Naive thymus-derived CD4-positive, alpha-beta T cell (primary cell): ENCODE measurements around the gene SERPINB1. TPM values are rescaled to one million over a fixed set of nuclear protein-coding genes. Genes with fewer than 3 reads are reported as not detected.

Experiments used
- ATAC-seq: fragments of 150-1000 bp; cut with Tn5 transposase; 2 replicates; pipeline ENCODE4 v1.10.0; 2021; ENCODE audit warnings: mild to moderate bottlenecking, moderate library complexity
- CTCF ChIA-PET: fragments of 350-600 bp; sonication (Branson Sonifier 250); formaldehyde crosslinking; loops from one replicate; lab custom pipeline; 2021; ENCODE audit warnings: antibody characterized with exemption; lab: Charles Lee
- POLR2A ChIA-PET: fragments of 350-600 bp; sonication (Branson Sonifier 250); formaldehyde crosslinking; loops from one replicate; lab custom pipeline; 2021; ENCODE audit warnings: antibody characterized with exemption, inconsistent platforms; lab: Charles Lee
- DNase-seq, 9 donors: peaks; one replicate each; pipeline versions ENCODE4 v3.0.0 to v3.0.0-alpha.2; 2020 to 2022; ENCODE audit warnings: mixed read lengths in 1 of 9
- H3K27ac ChIP-seq: one replicate; pipeline ENCODE4 v1.7.0; 2013; ENCODE audit warnings: mild to moderate bottlenecking, low read depth, low read length, moderate library complexity
- H3K27me3 ChIP-seq, 2 donors: one replicate each; pipeline ENCODE4 v1.7.0; 2013; ENCODE audit warnings: low read length in 2 of 2, mild to moderate bottlenecking in 2 of 2, moderate library complexity in 2 of 2; ENCODE audit not compliant: control insufficient read depth in 2 of 2, insufficient read depth in 2 of 2
- H3K36me3 ChIP-seq, 3 experiments: 1 replicate in 2 of 3; 2 replicates in 1 of 3; pipeline ENCODE4 v1.7.0; 2013; ENCODE audit warnings: low read length in 3 of 3, mild to moderate bottlenecking in 3 of 3, moderate library complexity in 1 of 3; ENCODE audit not compliant: insufficient read depth in 3 of 3, control insufficient read depth in 2 of 3
- H3K4me1 ChIP-seq, 2 donors: one replicate each; pipeline ENCODE4 v1.7.0; 2013; ENCODE audit warnings: low read length in 2 of 2, mild to moderate bottlenecking in 2 of 2, moderate library complexity in 1 of 2; ENCODE audit not compliant: control insufficient read depth in 2 of 2, insufficient read depth in 2 of 2
- H3K4me3 ChIP-seq: 2 replicates; pipeline ENCODE4 v1.7.0; 2013; ENCODE audit warnings: mild to moderate bottlenecking, low read length
- H3K9me3 ChIP-seq, 3 experiments: 1 replicate in 2 of 3; 2 replicates in 1 of 3; pipeline ENCODE4 v1.7.0; 2013; ENCODE audit warnings: low read length in 3 of 3; ENCODE audit not compliant: control insufficient read depth in 2 of 3
- H3K27ac Mint-ChIP-seq, 9 donors: one replicate each; pipeline ENCODE4 v1.8.0; 2020 to 2022; ENCODE audit warnings: mixed read lengths in 9 of 9, mild to moderate bottlenecking in 8 of 9, moderate library complexity in 5 of 9, inconsistent platforms in 2 of 9
- H3K27me3 Mint-ChIP-seq, 5 donors: one replicate each; pipeline ENCODE4 v1.8.0; 2021 to 2022; ENCODE audit warnings: mixed read lengths in 5 of 5, mild to moderate bottlenecking in 1 of 5
- H3K36me3 Mint-ChIP-seq, 5 donors: one replicate each; pipeline ENCODE4 v1.8.0; 2020 to 2022; ENCODE audit warnings: mixed read lengths in 5 of 5, mild to moderate bottlenecking in 3 of 5, inconsistent platforms in 1 of 5
- H3K4me1 Mint-ChIP-seq, 7 donors: one replicate each; pipeline ENCODE4 v1.8.0; 2020 to 2022; ENCODE audit warnings: mixed read lengths in 7 of 7, mild to moderate bottlenecking in 3 of 7, inconsistent platforms in 1 of 7
- H3K4me3 Mint-ChIP-seq, 10 donors: one replicate each; pipeline ENCODE4 v1.8.0; 2020 to 2022; ENCODE audit warnings: mild to moderate bottlenecking in 10 of 10, mixed read lengths in 10 of 10, moderate library complexity in 6 of 10, inconsistent platforms in 2 of 10
- H3K9me3 Mint-ChIP-seq, 11 donors: one replicate each; pipeline ENCODE4 v1.8.0; 2020 to 2022; ENCODE audit warnings: mixed read lengths in 11 of 11, mild to moderate bottlenecking in 4 of 11, inconsistent platforms in 1 of 11, moderate library complexity in 1 of 11
- intact Hi-C, 2 donors: fragments of 100-400 bp; cut with micrococcal nuclease; formaldehyde crosslinking; loops; one replicate each; pipeline ENCODE4 v1.15.1; 2023
- polyA plus RNA-seq, 2 donors: library from polyadenylated mRNA; unstranded; fragments of 300-500 nt; fragmentation: Illumina TruSeq; gene quantifications; one replicate each; pipeline ENCODE4 v1.2.3, GENCODE V29; 2021
- total RNA-seq, 6 experiments: library from RNA in 5 of 6; stranded (reverse) in 5 of 6; gene quantifications; 1 replicate in 5 of 6; 2 replicates in 1 of 6; pipeline ENCODE4 v1.2.3 and lab custom pipeline; 2021 to 2026

SERPINB1 gene
- total and polyA plus RNA-seq, 7 experiments from 2014 or later = 43.8 to 135 (median 68.8) TPM

GRCh38 chr6:2834262-2834661, 7.4 kb downstream of the SERPINB1 start:
- H3K27me3 ChIP-seq = no peaks in the 10 kb centered on the region
- Mint-ChIP-seq H3K36me3 (peaks cover 13 to 62% (median 44%) of the 10 kb centered on the region in 5 donors), H3K4me3 (no peak overlapping the region), H3K4me1 (peaks cover 21 to 42% (median 40%) of the 10 kb centered on the region in 7 donors), H3K27ac (peak overlapping the region in 1 of 9 donors; percentile 43), H3K27me3 (no peaks in the 10 kb centered on the region), H3K9me3 (peaks cover 0 to 1% (median 0%) of the 10 kb centered on the region in 11 donors)
- no peaks in the 10 kb centered on the region for H3K9me3 ChIP-seq
- ChIA-PET POLR2A (interaction anchor here (0.6 kb wide), 1 partner anchor 155 kb away, joined by 3 read pairs; no protein-coding TSS in a partner anchor), CTCF (interaction anchor here (0.5 to 1.5 kb wide), 4 partner anchors 37 to 96 kb away, joined by 3 read pairs; no protein-coding TSS in a partner anchor)
- H3K4me3 ChIP-seq = no peak overlapping the region
- H3K4me1 ChIP-seq = peaks cover 2 to 4% of the 10 kb centered on the region in 2 donors
- peaks cover 0 to 52% (median 18%) of the 10 kb centered on the region in 3 experiments for H3K36me3 ChIP-seq
- no peak overlapping the region for H3K27ac ChIP-seq
- no peak for ATAC-seq
- intact Hi-C loops = no loop called here
- DNase-seq = no peak

- CTCF ChIA-PET = interaction anchor here (0.6 to 1.7 kb wide), 2 partner anchors 14 to 105 kb away, joined by 3 to 5 read pairs; no protein-coding TSS in a partner anchor
- H3K4me1 Mint-ChIP-seq = peaks cover 13 to 28% (median 20%) of the 10 kb centered on the region in 7 donors
- H3K27ac ChIP-seq = no peak overlapping the region
- POLR2A ChIA-PET = no interaction called here
- H3K4me3 Mint-ChIP-seq = no peak overlapping the region
- H3K9me3 Mint-ChIP-seq = peaks cover 0 to 1% (median 0%) of the 10 kb centered on the region in 11 donors
- H3K9me3 ChIP-seq = no peaks in the 10 kb centered on the region
- no peak for ATAC-seq
- H3K27me3 Mint-ChIP-seq = no peaks in the 10 kb centered on the region
- H3K4me1 ChIP-seq = no peaks in the 10 kb centered on the region
- no peak for DNase-seq
- H3K4me3 ChIP-seq = no peak overlapping the region
- peaks cover 13 to 49% (median 34%) of the 10 kb centered on the region in 5 donors for H3K36me3 Mint-ChIP-seq
- intact Hi-C loops = no loop called here
- H3K36me3 ChIP-seq = peaks cover 0 to 35% (median 11%) of the 10 kb centered on the region in 3 experiments
- peak overlapping the region in 2 of 9 donors; percentile 36 to 45 for H3K27ac Mint-ChIP-seq
- no peaks in the 10 kb centered on the region for H3K27me3 ChIP-seq
Measured at GRCh38 chr6:2831392-2831791, 10.3 kb downstream of the SERPINB1 start.

- Mint-ChIP-seq H3K27ac (peak overlapping the region in 1 of 9 donors; percentile 22), H3K27me3 (no peaks in the 10 kb centered on the region), H3K9me3 (peaks cover 0 to 1% (median 0%) of the 10 kb centered on the region in 11 donors), H3K36me3 (peaks cover 8 to 38% (median 23%) of the 10 kb centered on the region in 5 donors), H3K4me3 (no peak overlapping the region), H3K4me1 (peaks cover 10 to 23% (median 13%) of the 10 kb centered on the region in 7 donors)
- DNase-seq (no peak), ATAC-seq (no peak)
- Histone ChIP-seq H3K36me3 (peaks cover 0 to 24% (median 0%) of the 10 kb centered on the region in 3 experiments), H3K4me3 (no peak overlapping the region), H3K27ac (no peak overlapping the region), H3K9me3 (no peaks in the 10 kb centered on the region), H3K27me3 (no peaks in the 10 kb centered on the region), H3K4me1 (no peaks in the 10 kb centered on the region)
- ChIA-PET POLR2A (no interaction called here), CTCF (no interaction called here)
- intact Hi-C loops = no loop called here
Measured at GRCh38 chr6:2830183-2830582, 11.5 kb downstream of the SERPINB1 start.

- ATAC-seq (no peak), DNase-seq (no peak)
- intact Hi-C loops = no loop called here
- Histone ChIP-seq H3K36me3 (peaks cover 0 to 15% (median 0%) of the 10 kb centered on the region in 3 experiments), H3K27ac (no peak overlapping the region), H3K4me1 (no peaks in the 10 kb centered on the region), H3K4me3 (no peak overlapping the region), H3K27me3 (no peaks in the 10 kb centered on the region), H3K9me3 (no peaks in the 10 kb centered on the region)
- no peaks in the 10 kb centered on the region for H3K9me3 Mint-ChIP-seq
- POLR2A ChIA-PET = interaction anchor here (1.2 to 1.9 kb wide), 3 partner anchors 8 to 13 kb away, joined by 3 to 8 read pairs (median 4); partner anchors contain the start of gene SERPINB1
- no peak overlapping the region for H3K27ac Mint-ChIP-seq
- no peak overlapping the region for H3K4me3 Mint-ChIP-seq
- H3K4me1 Mint-ChIP-seq = peaks cover 5 to 14% (median 7%) of the 10 kb centered on the region in 7 donors
- no peaks in the 10 kb centered on the region for H3K27me3 Mint-ChIP-seq
- H3K36me3 Mint-ChIP-seq = peaks cover 5 to 33% (median 14%) of the 10 kb centered on the region in 5 donors
- CTCF ChIA-PET = interaction anchor here (1.2 to 1.3 kb wide), 2 partner anchors 104 to 158 kb away, joined by 3 to 4 read pairs; no protein-coding TSS in a partner anchor
Measured at GRCh38 chr6:2829253-2829652, 12.4 kb downstream of the SERPINB1 start.

GRCh38 chr6:2828629-2829028, 13.0 kb downstream of the SERPINB1 start:
- Mint-ChIP-seq H3K36me3 (peaks cover 0 to 27% (median 9%) of the 10 kb centered on the region in 5 donors), H3K4me3 (no peak overlapping the region), H3K27ac (no peak overlapping the region), H3K4me1 (peaks cover 2 to 13% (median 6%) of the 10 kb centered on the region in 7 donors), H3K27me3 (no peaks in the 10 kb centered on the region), H3K9me3 (no peaks in the 10 kb centered on the region)
- Histone ChIP-seq H3K36me3 (peaks cover 0 to 8% (median 0%) of the 10 kb centered on the region in 3 experiments), H3K4me3 (no peak overlapping the region), H3K27ac (no peak overlapping the region), H3K4me1 (no peaks in the 10 kb centered on the region), H3K27me3 (no peaks in the 10 kb centered on the region), H3K9me3 (no peaks in the 10 kb centered on the region)
- no peak for DNase-seq
- CTCF ChIA-PET = interaction anchor here (1.2 to 1.3 kb wide), 2 partner anchors 104 to 158 kb away, joined by 3 to 4 read pairs; no protein-coding TSS in a partner anchor
- POLR2A ChIA-PET = interaction anchor here (0.6 to 1.9 kb wide), 4 partner anchors 9 to 51 kb away, joined by 3 to 8 read pairs (median 4); partner anchors contain the start of gene SERPINB1
- no peak for ATAC-seq
- intact Hi-C loops = no loop called here

GRCh38 chr6:2827142-2827541, 14.5 kb downstream of the SERPINB1 start:
- Mint-ChIP-seq H3K4me3 (no peak overlapping the region), H3K27me3 (no peaks in the 10 kb centered on the region), H3K27ac (no peak overlapping the region), H3K9me3 (no peaks in the 10 kb centered on the region), H3K4me1 (peaks cover 2 to 13% (median 6%) of the 10 kb centered on the region in 7 donors), H3K36me3 (peaks cover 0 to 26% (median 12%) of the 10 kb centered on the region in 5 donors)
- Histone ChIP-seq H3K9me3 (no peaks in the 10 kb centered on the region), H3K4me3 (no peak overlapping the region), H3K4me1 (no peaks in the 10 kb centered on the region), H3K27ac (no peak overlapping the region), H3K36me3 (no peaks in the 10 kb centered on the region), H3K27me3 (no peaks in the 10 kb centered on the region)
- ATAC-seq (no peak), DNase-seq (no peak)
- POLR2A ChIA-PET = interaction anchor here (0.6 to 1.9 kb wide), 3 partner anchors 8 to 13 kb away, joined by 3 to 8 read pairs (median 4); no protein-coding TSS in a partner anchor
- CTCF ChIA-PET = no interaction called here
- intact Hi-C loops = no loop called here
